Vagina (tissue), 2 donors: ENCODE results near the gene BRD2. TPM values are rescaled to one million over a fixed set of nuclear protein-coding genes. Genes with fewer than 3 reads are reported as not detected.
A peak's percentile ranks its signal among the peaks of the same experiment; 100 is the strongest.

ENCODE experiments used
- DNase-seq, 2 donors: peaks; one replicate each; pipeline ENCODE4 v3.0.0-alpha.2; 2017; ENCODE audit errors: extremely low spot score in 2 of 2
- H3K27ac ChIP-seq: fragments of 200-600 bp; sonication (generic); one replicate; pipeline ENCODE4 v1.5.1; 2019
- H3K27me3 ChIP-seq: fragments of 200-600 bp; sonication (generic); one replicate; pipeline ENCODE4 v1.5.1; 2019
- H3K36me3 ChIP-seq, 2 donors: fragments of 200-600 bp; sonication (generic); one replicate each; pipeline ENCODE4 v1.5.1; 2017 to 2019
- H3K4me1 ChIP-seq: fragments of 200-600 bp; sonication (generic); one replicate; pipeline ENCODE4 v1.5.1; 2019
- H3K4me3 ChIP-seq, 2 donors: fragments of 200-600 bp; sonication (generic); 1 replicate in 1 of 2; 2 replicates in 1 of 2; pipeline ENCODE4 v1.5.1; 2016 to 2019
- H3K9me3 ChIP-seq: fragments of 200-600 bp; sonication (generic); one replicate; pipeline ENCODE4 v1.5.1; 2019
- CTCF ChIP-seq, 3 experiments: fragments of 450-650 bp in 2 of 3; fragments of 200-600 bp in 1 of 3; sonication (generic) in 1 of 3; IDR thresholded peaks; one replicate each; pipeline ENCODE4 v1.5.1; 2017 to 2019; ENCODE audit warnings: antibody characterized with exemption in 3 of 3, mild to moderate bottlenecking in 2 of 3, moderate library complexity in 2 of 3
- POLR2A ChIP-seq, 2 donors: fragments of 450-650 bp; IDR thresholded peaks; one replicate each; pipeline ENCODE4 v1.6.1; 2017; ENCODE audit warnings: antibody characterized with exemption in 2 of 2, mild to moderate bottlenecking in 2 of 2, moderate library complexity in 2 of 2
- POLR2AphosphoS5 ChIP-seq, 2 donors: sonication (generic); formaldehyde crosslinking; IDR thresholded peaks; one replicate each; pipeline ENCODE4 v1.9.0; 2017; ENCODE audit warnings: antibody characterized with exemption in 2 of 2, mild to moderate bottlenecking in 2 of 2, low read depth in 1 of 2; ENCODE audit not compliant: insufficient read depth in 1 of 2
- intact Hi-C: fragments of 100-400 bp; cut with DNase I; formaldehyde crosslinking; loops from one replicate; pipeline ENCODE4 v1.15.1; 2023
- total RNA-seq: library from RNA; depleted of rRNA; stranded (reverse); fragments of >200 nt; gene quantifications from one replicate; pipeline ENCODE4 v1.2.3, GENCODE V29; 2016

BRD2 gene
- total RNA-seq, 1 donor from 2014 or later: 125 TPM

DNA sequence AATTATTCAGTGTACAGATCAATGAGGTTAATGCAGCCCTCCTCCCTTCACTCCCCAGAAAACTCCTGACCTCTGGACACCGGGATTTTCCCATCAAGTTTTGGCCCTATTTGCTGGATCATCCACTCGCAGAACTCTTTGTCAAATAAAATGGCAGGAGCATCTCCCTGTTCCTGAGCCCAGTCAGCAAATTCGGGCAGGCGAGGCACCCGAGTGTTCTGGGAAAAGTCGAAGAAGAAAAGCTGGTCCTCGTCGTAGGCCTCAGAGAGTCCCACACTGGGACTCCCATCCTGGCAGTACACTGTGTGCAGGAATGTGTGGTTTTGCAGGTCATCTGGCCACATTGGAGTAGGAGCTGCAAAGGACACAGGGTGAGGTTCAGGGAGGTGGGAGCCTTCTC, 17.9 kb upstream of the BRD2 start:
- TF ChIP-seq POLR2A (IDR thresholded peaks at IDR 0.05) (no peak), POLR2AphosphoS5 (IDR thresholded peaks at IDR 0.05; ENCODE audit: insufficient read depth in 1 of 2, low read depth in 1 of 2) (no peak), CTCF (IDR thresholded peaks at IDR 0.05) (no peak)
- no peak overlapping the region for H3K27ac ChIP-seq
- no peak for DNase-seq
- intact Hi-C loops: no loop called here
- H3K4me3 ChIP-seq: no peak overlapping the region
- H3K4me1 ChIP-seq: no peaks in the 10 kb centered on the region
- no peaks in the 10 kb centered on the region for H3K9me3 ChIP-seq
- no peaks in the 10 kb centered on the region for H3K27me3 ChIP-seq
- H3K36me3 ChIP-seq: no peaks in the 10 kb centered on the region

- no peaks in the 10 kb centered on the region for H3K27me3 ChIP-seq
- H3K4me3 ChIP-seq: peak within 1 kb of the TSS; percentile 9 to 30
- H3K27ac ChIP-seq: peak within 1 kb of the TSS; percentile 72
- H3K36me3 ChIP-seq: no peaks in the 10 kb centered on the region
- no peaks in the 10 kb centered on the region for H3K9me3 ChIP-seq
- intact Hi-C loops: no loop called here
- TF ChIP-seq POLR2A (IDR thresholded peaks at IDR 0.05) (peak in 1 of 2 donors; percentile 37), POLR2AphosphoS5 (IDR thresholded peaks at IDR 0.05; ENCODE audit: insufficient read depth in 1 of 2, low read depth in 1 of 2) (peak; percentile 45 to 87), CTCF (IDR thresholded peaks at IDR 0.05) (peak; percentile 42 to 59 (median 56))
- DNase-seq: peak in 1 of 2 donors; percentile 96
- H3K4me1 ChIP-seq: no peaks in the 10 kb centered on the region
These were observed 15.3 kb upstream of the BRD2 start, which contains the start of gene HLA-DMA for GRCh38 chr6:32952817-32953739. Gene HLA-DMA (minus strand): TSS chr6:32953097. CDS start chr6:32953036, 61 bp downstream.

- no peaks in the 10 kb centered on the region for H3K27me3 ChIP-seq
- no peaks in the 10 kb centered on the region for H3K4me1 ChIP-seq
- no peaks in the 10 kb centered on the region for H3K36me3 ChIP-seq
- TF ChIP-seq POLR2A (IDR thresholded peaks at IDR 0.05) (no peak), POLR2AphosphoS5 (IDR thresholded peaks at IDR 0.05; ENCODE audit: insufficient read depth in 1 of 2, low read depth in 1 of 2) (no peak), CTCF (IDR thresholded peaks at IDR 0.05) (no peak)
- peak in 1 of 2 donors; percentile 49 for DNase-seq
- no peaks in the 10 kb centered on the region for H3K9me3 ChIP-seq
- intact Hi-C loops: no loop called here
- H3K4me3 ChIP-seq: no peak overlapping the region
- no peak overlapping the region for H3K27ac ChIP-seq
These were observed 14.6 kb upstream of the BRD2 start for GRCh38 chr6:32953775-32954174.

DNA sequence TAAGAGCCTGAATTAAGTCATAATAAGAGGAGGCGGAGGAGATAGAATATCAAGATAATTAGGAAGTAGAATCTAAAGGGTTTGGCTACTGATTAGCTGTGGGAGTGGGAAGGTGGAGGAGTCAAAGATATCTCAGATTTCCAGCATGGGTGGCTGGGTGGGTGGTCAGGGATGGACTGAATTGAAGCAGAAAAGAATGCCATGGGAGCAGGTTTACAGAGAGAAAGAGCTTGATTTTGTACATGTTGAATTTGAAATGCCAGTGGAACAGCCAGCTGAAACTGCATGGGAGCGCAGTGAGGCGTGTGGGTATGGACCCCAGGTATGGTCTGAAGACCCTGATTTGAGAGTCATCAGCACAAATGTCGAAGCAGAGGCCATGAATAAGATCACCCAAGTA, 14.1 kb upstream of the BRD2 start:
- Histone ChIP-seq H3K27me3 (no peaks in the 10 kb centered on the region), H3K4me1 (no peaks in the 10 kb centered on the region), H3K36me3 (no peaks in the 10 kb centered on the region), H3K9me3 (no peaks in the 10 kb centered on the region), H3K4me3 (no peak overlapping the region), H3K27ac (no peak overlapping the region)
- TF ChIP-seq CTCF (IDR thresholded peaks at IDR 0.05): no peak
- no peak for TF ChIP-seq POLR2A (IDR thresholded peaks at IDR 0.05)
- TF ChIP-seq POLR2AphosphoS5 (IDR thresholded peaks at IDR 0.05; ENCODE audit: insufficient read depth in 1 of 2, low read depth in 1 of 2): no peak
- intact Hi-C loops: no loop called here
- peak in 1 of 2 donors; percentile 52 for DNase-seq
